8988T (cell line): ENCODE measurements around the gene CCSER1.

Experiments used
- DNase-seq: peaks from one replicate; pipeline ENCODE4 v3.0.0; 2011

Gene CCSER1

DNA sequence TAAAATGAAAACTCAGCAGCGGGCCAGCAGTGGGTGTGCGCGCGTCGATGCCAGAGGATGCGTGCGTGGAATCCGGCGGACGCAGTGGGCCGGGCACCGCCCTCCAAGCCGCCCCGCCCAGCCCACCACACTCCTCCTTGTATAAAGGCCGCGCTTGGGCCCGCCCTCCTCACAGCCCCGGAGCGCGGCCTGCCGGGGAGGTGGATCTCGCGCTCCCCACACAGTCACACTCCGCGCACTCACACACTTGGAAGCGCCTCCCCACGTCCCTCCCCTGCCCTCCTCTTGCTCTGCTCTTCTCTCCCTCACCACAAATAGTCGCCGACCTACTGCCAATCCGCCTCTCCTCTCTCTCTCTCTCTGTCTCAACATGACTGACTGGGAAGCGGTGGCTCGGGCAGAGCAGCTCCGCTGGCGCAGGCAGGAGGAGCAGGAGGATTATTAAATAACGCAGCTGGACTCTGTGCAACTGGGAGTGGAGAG lies at the start of gene CCSER1:
Gene CCSER1 (plus strand): TSS at position 172 of the 483 bp plus-strand sequence.
- peak; percentile 15 for DNase-seq

DNA sequence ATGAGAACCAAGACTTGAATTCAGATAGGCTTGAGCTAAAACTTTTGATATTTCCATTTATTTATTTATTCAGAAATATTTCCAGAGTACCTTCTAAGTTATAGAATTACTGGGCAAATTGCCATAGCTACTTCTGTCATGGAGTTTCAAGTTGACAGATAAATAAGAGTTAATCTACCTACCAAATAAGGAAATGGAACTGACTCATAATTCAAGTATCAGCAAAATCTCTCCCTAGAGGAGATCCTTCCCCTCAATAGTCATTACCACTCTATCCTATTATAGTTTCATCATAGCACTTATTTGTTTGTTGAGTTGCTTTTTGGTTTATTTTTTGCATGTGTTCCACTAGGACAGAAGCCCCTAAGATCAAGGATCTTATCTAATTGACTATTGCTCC lies 48.8 kb upstream of the CCSER1 start:
- no peak for DNase-seq

DNA sequence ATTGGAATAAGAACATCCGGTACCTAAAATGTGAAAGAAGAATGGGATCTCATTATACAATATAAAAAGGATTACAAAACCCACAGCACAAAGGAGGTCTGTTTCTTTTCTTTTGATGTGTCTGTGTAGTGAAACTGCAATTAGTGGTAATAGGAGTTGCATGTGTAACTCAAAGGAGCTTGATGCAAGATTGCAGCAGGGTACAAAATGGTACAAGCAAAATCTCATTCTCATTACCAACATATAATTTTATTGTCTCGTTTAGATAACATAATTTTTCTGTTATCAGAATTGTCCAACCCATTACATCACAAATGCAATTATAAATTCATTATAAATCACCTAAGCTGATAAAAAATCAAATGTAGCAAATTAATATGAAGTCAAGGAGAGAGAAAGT lies 47.1 kb upstream of the CCSER1 start:
- no peak for DNase-seq

DNA sequence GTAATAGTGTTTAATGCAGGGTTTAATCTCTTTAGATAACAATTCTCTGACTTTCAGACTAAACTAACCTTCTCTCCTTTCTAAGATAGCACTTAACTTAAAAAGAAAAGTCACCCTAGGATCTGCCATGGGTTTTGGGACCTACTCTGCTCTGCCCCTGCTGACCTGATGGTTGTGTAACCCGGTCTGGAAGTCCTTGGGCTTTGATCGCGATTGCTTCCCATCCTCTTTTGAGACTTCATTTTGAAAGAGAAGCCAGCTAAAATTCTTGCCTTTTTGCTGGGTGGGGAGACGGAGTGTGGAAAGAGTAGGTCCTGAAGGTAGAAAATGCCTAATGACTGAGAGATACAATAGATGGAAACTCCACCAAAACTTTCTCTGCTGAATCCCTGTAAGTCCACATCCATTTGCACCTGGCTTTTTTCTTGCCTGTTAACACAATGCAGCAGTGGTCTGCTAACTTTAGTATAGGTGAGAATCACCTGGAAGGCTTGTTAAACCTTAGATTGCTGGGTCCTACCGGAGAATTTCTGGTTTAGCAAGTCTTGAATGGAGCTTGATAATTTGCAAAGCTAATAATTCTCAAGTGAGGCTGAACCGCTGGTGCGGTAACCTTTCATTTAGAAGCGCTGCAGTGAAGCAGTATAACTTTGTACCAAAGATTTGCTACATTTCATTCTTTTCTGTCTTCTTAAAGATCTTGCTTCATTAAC lies 45.6 kb upstream of the CCSER1 start:
- DNase-seq = no peak

DNA sequence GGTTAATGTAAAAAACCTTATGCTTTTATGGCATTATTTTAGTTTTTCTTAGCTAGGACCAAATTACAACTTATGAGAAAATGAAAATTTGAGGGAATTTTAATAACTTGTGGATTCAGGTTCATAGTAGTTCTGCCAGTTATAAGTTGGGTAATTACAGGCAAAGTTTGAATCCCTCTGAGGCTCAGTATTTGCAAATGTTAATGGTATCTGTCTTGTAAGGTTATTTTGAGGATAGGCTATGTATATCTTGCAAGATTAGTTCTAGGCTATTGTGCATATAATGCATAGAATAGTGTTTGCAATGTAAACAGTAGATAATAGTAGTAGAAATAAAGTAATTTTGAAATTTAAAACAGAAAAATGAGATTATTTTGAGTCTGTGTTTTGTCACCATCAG lies 44.7 kb upstream of the CCSER1 start:
- no peak for DNase-seq

DNA sequence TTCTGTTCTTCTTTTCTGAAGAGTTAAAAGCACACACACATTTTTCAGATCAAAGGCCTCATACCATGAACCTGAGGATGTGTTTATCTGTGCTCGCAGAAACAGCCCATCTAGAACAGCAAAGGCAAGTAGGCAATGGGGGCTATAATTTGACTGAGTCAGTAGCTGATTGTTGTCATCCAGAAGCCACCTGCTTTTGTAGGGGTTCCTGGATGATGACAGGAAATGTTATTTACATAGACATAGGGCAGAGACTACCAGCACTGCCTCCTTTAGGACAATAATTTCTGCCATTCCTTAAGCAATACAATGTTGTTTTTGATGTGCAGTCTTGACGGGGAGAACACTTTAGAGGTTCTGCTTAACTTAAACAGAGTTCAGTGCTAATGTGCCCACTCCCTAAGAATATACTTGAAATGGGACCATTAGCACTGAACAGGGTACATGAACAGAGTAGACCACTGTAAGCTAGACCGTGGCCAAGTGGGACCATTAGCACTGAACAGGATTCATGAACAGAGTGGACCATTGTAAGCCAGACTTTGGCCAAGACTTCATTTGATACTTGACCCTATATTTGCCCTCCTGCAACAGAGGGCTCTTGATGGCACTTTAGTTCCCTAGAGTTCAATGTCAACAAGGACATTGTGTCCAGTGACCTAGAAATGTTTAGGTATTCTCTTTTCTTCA lies 42.8 kb upstream of the CCSER1 start:
- no peak for DNase-seq

DNA sequence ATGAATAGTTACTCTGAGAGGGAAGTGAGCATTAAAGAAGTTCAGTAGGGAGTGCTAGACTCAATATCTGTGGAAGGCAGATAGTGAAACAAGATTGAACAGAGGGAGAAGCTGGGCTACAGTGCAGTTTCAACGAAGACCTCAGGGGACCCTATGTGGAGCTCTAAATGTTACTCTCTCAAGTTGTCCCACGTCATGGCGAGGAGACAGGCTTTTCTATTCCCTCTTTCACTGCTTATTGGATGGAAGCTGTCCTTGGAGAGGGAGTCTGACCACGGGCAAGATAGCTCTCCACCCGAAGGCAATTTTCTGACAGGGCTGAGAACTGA lies 42.3 kb upstream of the CCSER1 start:
- DNase-seq = no peak

DNA sequence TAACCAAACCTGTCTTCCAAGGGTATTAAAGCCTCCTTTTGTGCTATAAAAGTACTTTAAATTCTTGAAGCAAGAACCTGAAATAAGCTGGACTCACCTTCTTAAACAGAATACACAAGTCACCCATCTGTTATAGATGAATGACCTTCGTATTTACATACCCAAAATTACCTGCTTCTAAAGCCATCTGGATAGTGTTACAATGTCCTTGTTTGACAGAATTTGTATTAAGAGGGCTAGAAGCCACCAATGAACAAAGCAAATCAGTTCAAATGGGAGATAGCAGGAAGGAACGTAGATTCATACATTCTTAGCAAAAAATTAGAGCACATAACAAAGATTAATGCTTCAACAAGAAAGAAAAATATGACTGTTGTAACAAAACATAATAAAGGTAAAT lies 33.7 kb upstream of the CCSER1 start:
- DNase-seq = no peak

DNA sequence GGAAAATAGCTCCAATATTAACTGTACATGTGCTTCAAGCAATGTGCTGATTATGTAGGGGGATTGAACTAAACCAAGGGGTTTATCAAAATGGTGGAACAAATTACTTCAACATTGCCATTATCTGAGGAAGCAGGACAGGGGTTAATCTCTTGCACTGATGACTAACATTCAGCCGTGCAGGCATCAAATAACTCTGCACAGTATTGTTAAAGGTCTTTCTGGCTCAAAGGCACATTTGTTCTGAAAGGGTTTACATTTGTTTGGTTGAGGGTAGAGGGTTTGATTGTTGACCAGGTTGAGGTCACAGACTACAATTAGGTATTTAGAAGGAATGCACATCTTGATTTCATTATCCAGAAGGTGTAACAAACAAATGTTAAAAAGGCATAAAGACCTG lies 32.2 kb upstream of the CCSER1 start:
- DNase-seq = no peak

DNA sequence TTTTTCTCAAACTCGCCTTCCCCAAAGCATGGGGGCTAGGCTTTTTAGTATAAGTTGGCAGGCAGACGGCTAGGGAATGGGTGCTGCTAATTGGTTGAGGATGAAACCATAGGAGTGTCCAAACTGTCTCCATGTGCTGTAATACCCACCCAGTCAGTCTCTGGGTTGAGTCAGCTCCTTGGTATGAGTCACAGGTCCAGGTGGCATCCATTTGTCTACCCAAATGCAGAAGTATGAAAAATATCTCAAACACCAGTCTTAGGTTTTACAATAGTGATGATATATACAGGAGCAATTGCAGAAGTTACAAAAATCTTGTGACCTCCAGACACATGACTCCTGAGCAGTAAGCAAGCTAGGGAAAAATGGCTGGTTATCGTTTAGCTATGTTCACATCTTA lies 27.4 kb upstream of the CCSER1 start:
- no peak for DNase-seq

DNA sequence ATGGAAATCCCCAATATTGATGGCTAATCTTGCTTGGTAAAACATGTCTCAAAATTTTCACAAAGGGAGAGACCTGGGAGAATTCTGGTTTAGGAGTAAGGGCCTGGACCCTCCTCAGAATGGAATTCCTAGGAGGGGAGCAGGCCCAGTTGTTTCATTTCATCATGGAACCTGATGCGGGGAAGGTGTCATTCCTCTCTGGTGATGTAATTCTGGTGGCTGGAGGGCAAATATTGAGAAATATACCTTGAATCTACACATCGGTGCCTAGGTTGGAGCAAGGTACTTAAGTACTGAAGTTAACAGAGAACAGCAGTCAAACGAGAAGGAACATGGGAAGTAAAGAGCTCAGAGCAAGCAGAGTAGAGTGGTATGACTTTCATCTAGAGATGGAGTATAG lies 23.2 kb upstream of the CCSER1 start:
- no peak for DNase-seq

DNA sequence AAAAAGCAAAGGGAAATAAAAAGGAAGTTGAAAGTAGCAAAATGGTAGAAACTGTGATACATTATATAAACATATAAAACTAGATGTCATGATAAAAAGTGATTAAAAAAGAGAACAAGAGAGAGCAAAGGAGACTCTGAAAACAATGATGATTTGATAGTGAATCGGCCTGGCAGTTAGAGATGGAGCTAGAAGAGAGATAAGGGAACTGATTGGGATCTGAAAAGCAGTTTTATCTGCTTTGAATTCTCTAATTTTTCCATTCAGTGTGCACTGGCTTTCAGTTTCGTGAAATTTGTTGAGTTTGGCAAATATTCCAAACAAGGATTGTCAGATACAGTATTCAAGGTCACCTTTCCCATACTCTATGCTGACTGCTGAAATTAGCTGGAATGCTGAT lies 21.9 kb upstream of the CCSER1 start:
- DNase-seq = no peak

DNA sequence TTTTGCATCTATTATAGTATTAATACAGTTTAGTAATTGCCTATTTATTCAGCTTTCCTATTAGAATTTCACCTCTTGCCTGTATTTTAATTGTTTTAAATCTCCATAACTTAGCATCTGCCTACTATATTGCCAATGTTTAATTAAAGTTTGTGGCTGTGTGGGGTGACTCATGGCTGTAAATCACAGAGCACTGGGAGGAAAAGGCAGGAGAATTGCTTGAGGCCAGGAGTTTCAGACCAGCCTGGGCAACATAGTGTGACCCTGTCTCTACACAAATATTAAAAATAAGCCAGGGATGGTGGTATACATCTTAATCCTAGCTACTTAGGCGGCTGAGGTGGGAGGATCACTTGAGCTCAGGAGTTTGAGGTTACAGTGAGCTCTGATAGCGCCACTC lies 14.5 kb upstream of the CCSER1 start:
- DNase-seq = no peak

DNA sequence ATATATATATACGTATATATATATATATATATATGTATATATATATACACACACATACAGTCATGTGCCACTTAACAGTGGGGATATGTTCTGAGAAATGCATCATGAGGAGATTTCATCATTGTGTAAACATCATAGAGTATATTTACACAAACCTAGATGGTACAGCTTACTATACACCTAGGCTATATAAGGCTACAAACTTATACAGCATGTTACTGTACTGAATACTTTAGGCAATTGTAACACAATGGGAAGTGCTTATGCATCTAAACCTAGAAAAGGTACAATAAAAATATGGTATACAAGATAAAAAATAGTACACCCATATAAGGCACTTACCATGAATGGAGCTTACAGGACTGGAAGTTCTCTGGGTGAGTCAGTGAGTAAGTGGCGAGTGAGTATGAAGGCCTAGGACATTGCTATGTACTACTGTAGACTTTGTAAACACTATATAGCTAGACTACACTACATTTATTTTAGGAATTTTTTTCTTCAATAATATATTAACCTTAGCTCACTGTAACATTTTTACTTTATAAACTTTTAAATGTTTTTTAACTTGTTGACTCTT lies 13.2 kb upstream of the CCSER1 start:
- no peak for DNase-seq

DNA sequence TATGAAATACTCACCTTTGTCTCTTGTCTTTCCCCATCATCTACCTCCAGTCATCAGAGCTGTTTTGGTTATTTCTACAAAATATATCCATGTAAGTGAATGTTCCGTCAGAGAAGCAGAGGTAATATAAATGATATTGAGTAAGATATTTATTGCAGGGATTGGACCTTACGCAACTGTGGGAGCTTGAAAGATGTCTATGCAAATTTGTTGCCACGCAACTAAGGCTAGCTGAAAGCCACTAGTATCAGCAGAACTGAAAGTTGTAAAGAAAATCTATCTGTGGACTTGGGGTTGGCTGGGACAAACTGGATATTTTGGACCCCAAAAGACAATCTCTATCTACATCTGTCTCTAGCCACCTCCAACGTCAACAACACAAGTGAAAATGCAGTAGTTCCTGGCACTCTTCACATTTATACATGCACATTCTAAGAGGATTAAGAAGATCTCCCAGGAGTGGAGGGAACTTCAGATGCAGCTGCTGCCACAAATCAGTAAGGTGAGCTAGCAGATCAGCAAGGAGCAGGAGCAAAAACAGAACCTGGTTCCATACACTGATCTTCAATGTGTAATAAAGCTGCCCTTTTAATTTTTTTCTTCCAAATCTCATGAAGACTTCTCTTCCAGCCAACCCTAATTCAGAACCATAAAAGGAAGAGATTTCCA lies 8.5 kb upstream of the CCSER1 start:
- no peak for DNase-seq

DNA sequence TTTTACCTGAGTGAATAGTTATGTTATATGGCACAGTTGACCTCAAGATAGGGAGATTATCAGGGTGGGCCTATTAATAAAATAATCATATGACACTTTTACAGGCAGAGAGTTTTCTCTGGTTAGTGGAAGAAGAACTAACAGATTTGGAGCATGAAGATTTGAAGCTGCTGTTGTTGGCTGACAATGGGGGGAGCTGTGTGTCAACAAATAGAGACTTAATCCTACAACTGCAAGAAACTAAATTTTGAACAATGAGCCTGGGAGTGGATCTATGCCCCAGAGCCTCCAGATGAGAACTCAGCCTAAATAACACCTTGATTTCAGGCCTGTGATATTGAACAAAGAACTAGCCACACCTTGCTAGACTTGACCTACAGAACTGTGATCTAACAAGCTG lies 7.2 kb upstream of the CCSER1 start:
- DNase-seq = no peak

DNA sequence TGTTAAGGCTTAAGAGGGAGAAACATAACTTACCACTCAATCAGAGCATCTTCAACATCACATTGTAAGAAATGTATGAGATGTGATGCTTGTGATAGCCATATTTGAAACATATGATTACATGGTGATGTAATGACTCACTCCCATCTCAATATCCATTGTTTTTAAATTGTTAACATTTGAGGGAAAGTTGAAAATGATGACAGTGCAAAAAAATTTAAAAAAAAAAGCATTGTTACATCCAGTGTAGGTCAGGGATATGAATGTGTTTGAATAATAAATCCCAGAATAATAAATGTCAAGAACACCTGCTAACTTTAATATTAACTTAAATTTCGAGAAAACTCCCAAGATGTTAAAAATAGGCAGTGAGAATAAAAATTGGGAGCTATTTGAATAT lies 6.4 kb upstream of the CCSER1 start:
- DNase-seq = no peak

DNA sequence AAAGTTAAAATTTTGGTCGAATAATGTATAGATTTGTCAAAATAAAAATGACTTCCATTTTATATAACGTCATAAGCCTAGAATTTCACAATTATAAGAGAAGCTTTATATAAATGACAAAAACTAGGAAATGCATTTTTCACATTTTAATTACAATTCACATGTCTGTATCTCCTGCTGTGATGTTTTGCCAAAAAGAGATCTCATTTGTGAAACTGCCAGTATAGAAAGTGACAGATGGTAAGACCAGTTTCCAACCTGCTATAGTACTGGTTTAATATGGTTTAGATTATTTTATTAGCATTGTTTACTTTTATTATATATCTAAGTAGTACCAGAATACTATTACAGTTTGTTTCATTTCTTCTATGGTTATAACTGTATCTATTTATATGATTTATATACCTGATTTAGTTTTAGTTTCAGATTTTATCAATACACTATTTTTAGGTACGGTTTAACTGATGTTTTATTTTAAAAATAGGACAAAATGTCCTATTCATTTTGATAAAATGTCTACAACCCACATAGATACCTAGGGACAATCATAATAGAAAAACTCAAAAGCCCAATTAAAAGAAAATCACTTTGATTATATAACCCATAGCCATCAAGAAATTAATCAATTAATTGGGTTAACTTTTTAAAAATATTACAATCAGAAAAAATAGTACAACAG lies 5.4 kb upstream of the CCSER1 start:
- DNase-seq = no peak

DNA sequence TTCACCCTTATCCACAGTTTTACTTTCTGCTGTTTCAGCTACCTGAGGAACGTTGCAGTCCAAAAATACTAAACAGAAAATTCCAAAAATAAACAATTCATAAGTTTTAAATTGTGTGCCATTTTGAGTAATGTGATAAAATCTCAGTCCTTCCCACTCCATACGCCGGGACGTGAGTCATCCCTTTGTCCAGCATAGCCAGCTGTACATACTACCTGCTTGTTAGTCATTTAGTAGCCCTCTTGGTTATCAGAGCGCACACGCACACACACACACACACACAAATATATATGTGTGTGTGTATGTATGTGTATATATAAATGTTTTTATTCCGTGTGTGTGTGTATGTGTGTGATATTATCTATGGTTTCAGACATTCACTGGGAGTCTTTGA lies 4.8 kb upstream of the CCSER1 start:
- no peak for DNase-seq

DNA sequence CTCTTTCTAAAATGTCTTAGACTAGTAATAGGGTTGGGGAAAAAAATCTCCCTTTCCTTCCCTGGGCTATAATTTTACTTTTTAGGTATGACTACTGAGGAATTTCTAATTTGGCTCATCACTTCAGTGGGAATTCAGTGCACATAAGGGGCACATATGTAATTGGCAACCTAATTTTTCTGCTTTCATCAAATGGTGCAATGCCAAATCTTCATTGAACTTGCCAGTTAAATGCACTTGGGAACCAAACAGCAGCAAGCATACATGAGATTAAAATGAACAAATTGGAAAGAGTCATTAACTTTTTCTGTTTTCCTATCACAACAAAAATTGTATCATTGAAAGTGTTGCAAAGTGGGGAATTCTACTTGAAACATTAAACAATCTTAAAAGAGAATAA lies 2.9 kb upstream of the CCSER1 start:
- DNase-seq = no peak

DNA sequence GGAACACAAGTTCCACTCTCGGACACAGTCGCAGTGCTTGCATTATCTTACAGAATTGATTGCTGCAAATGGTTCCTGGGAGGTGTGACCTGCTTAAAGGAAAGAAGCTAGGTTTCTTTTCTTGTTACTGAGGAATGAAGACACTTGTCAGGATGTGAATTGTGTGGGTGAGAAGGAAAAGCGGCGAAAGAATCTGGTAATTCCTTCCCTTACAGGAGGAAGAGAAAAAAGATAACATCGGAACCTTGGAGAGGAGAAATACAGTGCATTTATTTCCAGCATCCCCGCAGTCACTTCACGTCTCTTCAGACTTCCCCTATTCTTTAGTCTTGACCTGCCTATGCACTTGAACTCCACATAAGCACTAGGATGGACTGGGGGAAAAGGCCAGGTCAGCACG lies 389 bp upstream of the CCSER1 start:
- no peak for DNase-seq

DNA sequence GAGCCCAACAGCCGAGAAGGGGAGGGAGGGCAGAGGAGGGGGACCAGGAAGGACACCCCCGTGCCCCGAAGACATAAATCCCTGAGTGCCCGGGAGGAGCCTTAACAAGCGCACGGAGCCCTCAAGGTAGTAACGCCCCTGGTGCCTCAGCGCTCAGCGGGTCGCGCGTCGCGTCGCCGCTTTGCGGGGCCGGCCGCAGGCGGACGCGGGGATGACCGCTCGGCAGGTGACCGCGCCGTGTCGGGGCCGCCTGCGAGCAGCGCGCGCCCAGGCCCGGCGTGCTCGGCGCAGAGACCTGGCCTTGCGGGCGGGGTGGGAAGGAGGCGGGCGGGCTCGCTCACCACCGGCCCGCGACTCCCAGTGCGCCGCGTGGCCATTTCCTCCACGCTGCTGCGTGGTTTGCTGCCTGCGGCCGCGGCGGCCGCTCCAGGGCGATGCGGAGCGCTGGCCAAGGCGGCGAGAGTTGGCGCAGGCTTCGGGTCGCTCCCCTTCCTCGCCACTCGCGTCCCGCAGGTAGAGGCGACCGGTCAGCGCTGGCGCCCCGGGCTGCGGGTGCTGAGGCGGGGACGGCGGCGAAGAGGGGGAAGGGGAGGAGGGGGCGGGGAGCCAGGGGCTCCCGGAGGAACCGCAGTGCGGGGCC lies 632 bp downstream of the CCSER1 start:
- DNase-seq = no peak

DNA sequence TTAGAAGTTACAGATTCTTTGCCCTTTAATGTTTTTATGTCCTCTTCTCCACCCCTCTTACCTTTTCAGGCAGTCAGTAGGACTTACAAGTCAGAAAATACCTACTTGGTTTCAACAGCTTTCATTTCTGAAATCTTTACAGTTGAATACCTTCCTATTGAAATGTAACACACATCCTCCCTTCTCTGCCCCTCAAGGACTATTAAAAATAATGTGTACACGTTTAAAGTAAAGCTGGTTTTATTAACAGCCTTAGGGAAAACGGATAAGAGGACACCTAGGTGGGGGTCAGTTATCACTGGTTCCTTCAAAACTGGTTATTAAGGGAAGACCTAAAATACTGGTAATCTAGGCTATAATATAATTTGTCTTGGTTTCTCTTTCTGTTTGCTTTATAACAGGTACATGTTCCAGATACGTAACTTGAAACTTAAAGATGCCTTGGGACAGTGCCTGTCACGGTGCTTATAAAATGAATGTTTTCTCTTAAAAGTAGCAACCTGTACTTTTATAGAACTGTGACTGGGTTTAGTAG lies 1.8 kb downstream of the CCSER1 start:
- no peak for DNase-seq
